LNCAP (cell line): ENCODE data around the gene FOXJ1.

Experiments used
- CTCF ChIP-seq: fragments of 450-650 bp; IDR thresholded peaks from 2 replicates; pipeline ENCODE4 v1.5.1; 2017; ENCODE audit warnings: mild to moderate bottlenecking

The FOXJ1 gene

GRCh38 chr17:76089680-76090516, 51.1 kb downstream of the FOXJ1 start:
- TF ChIP-seq CTCF: no peak

- TF ChIP-seq CTCF: no peak
Observed at GRCh38 chr17:76088868-76089576, 52.0 kb downstream of the FOXJ1 start.

- TF ChIP-seq CTCF: no peak
Observed at GRCh38 chr17:76088041-76088867, 52.8 kb downstream of the FOXJ1 start.

DNA sequence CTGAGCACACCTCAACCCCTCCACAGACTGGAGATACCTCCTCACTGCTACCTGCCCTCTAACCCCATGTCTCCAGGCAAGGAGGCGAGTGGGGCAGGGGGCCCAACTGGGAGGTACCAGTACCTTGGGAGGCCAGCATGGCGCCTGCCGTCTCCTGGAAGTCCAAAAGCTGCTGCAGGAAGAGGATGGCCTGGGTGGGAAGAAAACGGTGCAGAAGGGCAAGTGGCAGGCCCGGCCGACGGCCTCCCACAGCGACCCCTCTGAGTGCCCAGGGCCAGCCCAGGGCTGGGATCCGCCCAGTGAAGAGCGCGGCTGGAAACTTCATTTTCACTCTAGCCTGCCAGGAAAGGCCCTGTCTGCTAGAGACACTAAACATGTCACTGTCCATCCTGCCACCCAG, 53.5 kb downstream of the FOXJ1 start:
- no peak for TF ChIP-seq CTCF

GRCh38 chr17:76086384-76086783, 54.7 kb downstream of the FOXJ1 start:
- no peak for TF ChIP-seq CTCF
